Measurements from ENCODE around the gene CENPX. TPM values are rescaled to one million over a fixed set of nuclear protein-coding genes. Genes with fewer than 3 reads are reported as not detected.
"Not testable (repeated sequence)": the region's sequence is repeated elsewhere in the genome, so short reads cannot be mapped to it uniquely, and the experiment has no call there.

CENPX gene
- total RNA-seq, 1 donor from 2014 or later = 29.2 TPM

GRCh38 chr17:81998212-81998611, 24.5 kb downstream of the CENPX start:
- DNase-seq = no peak

- no peak for DNase-seq
Observed at GRCh38 chr17:81996757-81997441, 25.8 kb downstream of the CENPX start.

- no peak for DNase-seq
Observed at GRCh38 chr17:81996232-81996756, 26.4 kb downstream of the CENPX start.

- no peak for DNase-seq
Observed at GRCh38 chr17:81995463-81996231, 27.0 kb downstream of the CENPX start.

GRCh38 chr17:81994593-81995462, 27.9 kb downstream of the CENPX start:
- no peak for DNase-seq

GRCh38 chr17:81993729-81994592, 28.7 kb downstream of the CENPX start:
- no peak for DNase-seq

- DNase-seq = no peak
Observed at GRCh38 chr17:81992306-81993102, 30.2 kb downstream of the CENPX start.

DNA sequence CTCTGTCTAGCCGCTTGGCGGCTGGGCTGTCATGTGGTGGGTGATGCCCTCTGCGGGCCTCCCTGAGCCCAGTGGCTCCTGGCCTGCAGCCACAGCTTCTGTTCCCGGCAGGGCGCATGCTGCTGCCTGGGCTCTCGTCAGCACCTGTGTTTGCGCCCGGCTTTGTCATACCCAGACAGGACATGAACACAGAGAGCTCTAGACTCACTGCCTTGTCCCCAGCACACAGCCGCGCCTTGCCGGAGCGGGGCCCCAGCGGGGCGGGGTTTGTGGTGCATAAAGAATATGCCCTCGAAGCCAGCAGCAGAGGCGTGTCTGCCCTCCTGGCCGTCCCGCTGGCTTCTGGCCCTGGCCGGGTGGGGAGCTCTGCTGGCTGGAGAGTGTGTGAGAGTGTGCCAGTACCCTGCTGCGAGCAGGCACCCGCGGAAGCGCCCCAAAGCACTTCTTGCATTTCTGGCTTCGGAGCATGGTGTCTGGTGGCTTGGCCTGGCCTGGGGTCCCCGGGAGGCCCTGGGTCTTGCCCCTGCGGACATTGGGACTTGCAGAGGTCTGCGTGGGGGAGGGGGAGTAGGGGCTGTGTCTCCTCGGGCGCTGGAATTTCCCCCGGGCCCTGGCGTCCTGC, 30.9 kb downstream of the CENPX start:
- no peak for DNase-seq

- DNase-seq = no peak
Observed at GRCh38 chr17:81990836-81991683, 31.6 kb downstream of the CENPX start.

DNA sequence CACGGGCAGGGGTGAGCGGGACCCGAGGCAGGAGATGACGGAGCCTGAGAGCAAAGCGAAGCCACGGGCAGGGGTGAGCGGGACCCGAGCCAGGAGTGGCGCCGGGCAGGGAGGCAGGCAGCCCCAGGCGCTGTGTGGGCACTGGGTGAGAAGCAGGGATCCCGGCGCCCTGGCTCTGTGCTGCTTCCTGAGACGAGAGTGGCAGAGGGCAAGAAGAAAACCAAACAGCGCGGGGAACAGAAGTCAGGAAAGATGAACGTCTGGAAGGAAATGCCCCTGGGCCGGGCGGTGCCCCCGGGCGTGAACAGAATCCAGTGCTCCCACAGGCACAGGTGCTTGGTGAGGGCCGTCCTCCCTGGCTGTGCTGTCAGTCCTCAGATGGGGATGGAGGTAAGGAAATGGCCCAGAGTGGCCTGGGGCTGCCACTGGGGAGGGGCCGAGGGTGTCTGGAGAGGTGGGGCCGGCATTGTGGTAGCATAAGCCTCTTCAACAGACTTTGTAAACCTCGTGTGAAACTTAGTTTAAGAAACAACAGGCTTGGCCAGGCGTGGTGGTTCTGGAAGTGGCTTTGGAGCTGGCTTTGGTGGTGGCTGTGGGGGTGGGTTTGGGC, 35.4 kb downstream of the CENPX start:
- DNase-seq = no peak

- DNase-seq = no peak
Observed at GRCh38 chr17:81986606-81987005, 36.1 kb downstream of the CENPX start.

DNA sequence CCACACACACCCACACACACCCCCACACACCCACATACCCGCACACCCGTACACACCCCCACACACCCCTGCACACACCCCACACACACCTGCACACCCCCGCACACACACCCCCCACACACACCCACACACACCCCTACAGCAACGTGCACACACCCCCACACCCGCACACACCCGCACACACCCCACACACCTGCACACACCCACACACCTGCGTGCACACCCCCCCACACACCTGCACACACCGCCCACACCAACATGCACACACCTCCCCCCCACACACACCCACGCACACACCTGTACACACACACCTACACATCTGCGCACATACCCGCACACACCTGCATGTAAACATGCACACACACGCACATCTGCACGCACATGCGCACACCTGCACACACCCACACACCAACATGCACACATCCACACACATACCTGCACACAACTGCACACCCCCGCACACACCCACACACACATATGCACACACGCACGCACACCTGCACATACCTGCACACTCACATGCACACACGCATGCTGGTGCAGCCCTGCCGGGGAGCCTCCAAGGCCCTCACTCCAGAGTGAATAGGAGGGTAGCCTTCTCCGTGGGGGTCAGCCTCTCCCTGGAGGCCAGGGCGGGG, 37.8 kb downstream of the CENPX start:
- no peak for DNase-seq

DNA sequence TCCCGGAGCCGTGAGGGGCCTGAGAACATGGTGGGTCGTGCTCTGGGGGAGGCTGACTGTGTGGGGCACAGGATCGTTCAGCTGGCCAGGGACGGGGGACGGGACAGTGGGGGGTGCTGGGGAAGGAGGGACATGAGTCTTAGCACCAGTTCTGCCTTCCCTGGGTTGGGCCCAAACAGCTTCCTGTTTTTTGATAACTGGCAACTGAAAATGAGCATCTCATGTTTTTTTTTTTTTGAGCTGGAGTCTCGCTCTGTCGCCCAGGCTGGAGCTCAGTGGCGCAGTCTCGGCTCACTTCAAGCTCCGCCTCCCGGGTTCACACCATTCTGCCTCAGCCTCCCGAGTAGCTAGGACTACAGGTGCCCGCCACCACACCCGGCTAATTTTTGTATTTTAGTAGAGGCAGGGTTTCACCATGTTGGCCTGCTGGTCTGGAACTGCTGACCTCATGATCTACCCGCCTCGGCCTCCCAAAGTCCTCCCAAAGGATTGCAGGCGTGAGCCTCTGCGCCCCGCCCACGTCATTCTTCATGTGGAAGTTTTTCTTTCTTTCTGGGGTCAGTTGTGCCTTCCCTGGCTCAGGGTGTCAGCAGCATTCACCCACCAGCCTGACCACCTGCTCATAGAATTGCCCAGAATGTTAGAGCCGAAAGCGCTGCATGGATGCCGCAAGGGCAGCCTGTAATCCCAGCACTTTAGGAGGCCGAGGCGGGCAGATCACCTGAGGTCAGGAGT, 38.9 kb downstream of the CENPX start:
- no peak for DNase-seq

- no peak for DNase-seq
Observed at GRCh38 chr17:81983011-81983638, 39.6 kb downstream of the CENPX start.

- DNase-seq = not testable (repeated sequence)
Observed at GRCh38 chr17:81981511-81981910, 41.2 kb downstream of the CENPX start.

DNA sequence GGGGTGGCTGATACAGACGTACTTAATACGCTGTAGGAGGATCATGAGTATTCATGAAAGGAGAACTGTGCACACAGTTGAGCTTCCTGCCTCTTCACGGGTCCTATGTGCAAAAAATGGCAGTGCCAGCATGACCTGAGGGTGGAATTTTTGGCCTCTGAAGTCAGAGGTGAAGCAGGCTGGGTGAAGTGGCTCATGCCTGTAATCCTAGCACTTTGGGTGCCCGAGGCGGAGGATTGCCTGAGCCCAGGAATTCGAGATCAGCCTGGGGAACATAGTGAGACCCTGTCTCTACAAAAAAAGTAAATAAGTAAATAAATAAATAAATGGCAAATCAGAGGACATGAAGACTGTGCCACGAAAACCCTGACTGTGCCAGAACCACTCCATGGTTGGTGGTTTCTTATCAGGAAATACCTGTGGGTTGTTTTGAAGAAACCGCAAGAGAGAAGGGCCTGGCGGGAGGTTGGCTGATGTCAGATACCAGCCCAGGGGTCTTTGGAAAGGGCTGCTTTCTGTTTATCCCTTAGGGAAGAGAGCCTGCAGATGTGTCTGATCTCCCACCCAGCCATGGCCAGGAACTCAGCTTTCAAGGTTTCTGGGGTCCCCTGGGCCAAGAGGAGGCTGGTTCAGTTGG, 41.9 kb downstream of the CENPX start:
- DNase-seq = no peak

DNA sequence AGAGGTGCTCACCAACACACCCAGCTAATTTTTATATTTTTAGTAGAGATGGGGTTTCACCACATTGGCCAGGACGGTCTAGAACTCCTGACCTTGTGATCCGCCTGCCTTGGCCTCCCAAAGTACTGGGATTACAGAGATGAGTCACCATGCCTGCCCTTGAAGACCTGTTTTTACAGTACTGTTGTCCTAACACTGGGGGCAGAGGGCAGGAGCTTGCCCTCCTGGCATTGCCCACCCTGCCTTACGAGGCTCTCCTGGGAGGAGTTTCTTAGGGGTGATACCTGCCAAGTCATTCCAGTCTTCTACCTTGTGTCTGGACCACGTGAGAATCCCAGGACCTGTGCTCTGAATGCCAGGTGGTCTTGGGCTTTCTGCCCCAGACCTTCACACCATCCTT, 42.6 kb downstream of the CENPX start:
- no peak for DNase-seq

All from occipital lobe (tissue), 2 donors.